Keratinocyte (primary cell): ENCODE data around the gene MPPED1.

Source experiments
- CTCF ChIP-seq, 3 experiments: IDR thresholded peaks in 1 of 3; conservative IDR thresholded peaks in 1 of 3; optimal IDR thresholded peaks in 1 of 3; 2 replicates in 2 of 3; 3 replicates in 1 of 3; pipeline versions ENCODE3 to v1.5.1; 2011; ENCODE audit warnings: low read length in 3 of 3, mild to moderate bottlenecking in 3 of 3, moderate library complexity in 2 of 3, control low read depth in 1 of 3, inconsistent platforms in 1 of 3; ENCODE audit not compliant: insufficient read depth in 2 of 3; ENCODE audit errors: extremely low read depth in 1 of 3
- EZH2 ChIP-seq: IDR thresholded peaks from one replicate; pipeline ENCODE4 v1.6.1; 2012; ENCODE audit warnings: inconsistent platforms, mild to moderate bottlenecking, low read length, moderate library complexity

GRCh38 chr22:43408009-43408408 is 3.8 kb upstream of the MPPED1 start:
- TF ChIP-seq CTCF (optimal IDR thresholded peaks at IDR 0.05 in 1 of 3, IDR thresholded peaks at IDR 0.05 in 1 of 3, conservative IDR thresholded peaks at IDR 0.05 in 1 of 3; ENCODE audit: extremely low read depth in 1 of 3, insufficient read depth in 2 of 3, low read length in 3 of 3) (no peak), EZH2 (no peak)
